Parathyroid adenoma (tissue), 2 donors: ENCODE data around the gene LCN1.

ENCODE experiments used
- H2AFZ ChIP-seq: fragments of 300-600 bp; sonication (generic); one replicate; pipeline ENCODE4 v1.7.0; 2017; ENCODE audit warnings: antibody characterized with exemption, mild to moderate bottlenecking
- H3K27ac ChIP-seq: fragments of 300-600 bp; sonication (generic); one replicate; pipeline ENCODE4 v1.7.0; 2017
- H3K27me3 ChIP-seq: fragments of 300-600 bp; sonication (generic); one replicate; pipeline ENCODE4 v1.7.0; 2017; ENCODE audit warnings: low read length; ENCODE audit not compliant: control insufficient read depth, insufficient read depth
- H3K36me3 ChIP-seq: fragments of 300-600 bp; sonication (generic); one replicate; pipeline ENCODE4 v1.7.0; 2017; ENCODE audit warnings: low read length; ENCODE audit not compliant: control insufficient read depth, insufficient read depth
- H3K4me1 ChIP-seq: fragments of 300-600 bp; sonication (generic); one replicate; pipeline ENCODE4 v1.7.0; 2017; ENCODE audit warnings: control low read depth
- H3K4me2 ChIP-seq: fragments of 300-600 bp; sonication (generic); one replicate; pipeline ENCODE4 v1.7.0; 2017; ENCODE audit warnings: low read length
- H3K4me3 ChIP-seq: fragments of 300-600 bp; sonication (generic); one replicate; pipeline ENCODE4 v1.7.0; 2017; ENCODE audit warnings: low read depth, low read length
- H3K79me2 ChIP-seq: fragments of 300-600 bp; sonication (generic); one replicate; pipeline ENCODE4 v1.7.0; 2017; ENCODE audit warnings: control low read depth
- H3K9ac ChIP-seq: fragments of 300-600 bp; sonication (generic); one replicate; pipeline ENCODE4 v1.7.0; 2017; ENCODE audit warnings: mild to moderate bottlenecking
- H3K9me3 ChIP-seq: fragments of 300-600 bp; sonication (generic); one replicate; pipeline ENCODE4 v1.7.0; 2017; ENCODE audit warnings: low read length; ENCODE audit not compliant: control insufficient read depth
- CTCF ChIP-seq: fragments of 300-600 bp; sonication (generic); IDR thresholded peaks from one replicate; pipeline ENCODE4 v1.7.0; 2017; ENCODE audit warnings: antibody characterized with exemption, mild to moderate bottlenecking
- donor health status: primary hyperparathyroidism.

LCN1 gene

GRCh38 chr9:135491764-135492163, 29.5 kb upstream of the LCN1 start:
- no peak overlapping the region for H3K4me3 ChIP-seq
- no peak for TF ChIP-seq CTCF
- no peak overlapping the region for H3K4me2 ChIP-seq
- H3K27me3 ChIP-seq, result no peaks in the 10 kb centered on the region
- H3K9me3 ChIP-seq, result no peaks in the 10 kb centered on the region
- no peak overlapping the region for H3K27ac ChIP-seq
- H2AFZ ChIP-seq, result no peak overlapping the region
- H3K9ac ChIP-seq, result no peak overlapping the region
- H3K36me3 ChIP-seq, result no peaks in the 10 kb centered on the region
- H3K4me1 ChIP-seq, result no peaks in the 10 kb centered on the region
- no peaks in the 10 kb centered on the region for H3K79me2 ChIP-seq

- no peak overlapping the region for H3K27ac ChIP-seq
- H3K4me3 ChIP-seq, result no peak overlapping the region
- H3K4me1 ChIP-seq, result no peaks in the 10 kb centered on the region
- H3K27me3 ChIP-seq, result no peaks in the 10 kb centered on the region
- no peak overlapping the region for H2AFZ ChIP-seq
- TF ChIP-seq CTCF, result no peak
- H3K9me3 ChIP-seq, result no peaks in the 10 kb centered on the region
- H3K79me2 ChIP-seq, result no peaks in the 10 kb centered on the region
- no peak overlapping the region for H3K4me2 ChIP-seq
- H3K9ac ChIP-seq, result no peak overlapping the region
- no peaks in the 10 kb centered on the region for H3K36me3 ChIP-seq
These were observed 28.2 kb upstream of the LCN1 start for GRCh38 chr9:135492886-135493669.

DNA sequence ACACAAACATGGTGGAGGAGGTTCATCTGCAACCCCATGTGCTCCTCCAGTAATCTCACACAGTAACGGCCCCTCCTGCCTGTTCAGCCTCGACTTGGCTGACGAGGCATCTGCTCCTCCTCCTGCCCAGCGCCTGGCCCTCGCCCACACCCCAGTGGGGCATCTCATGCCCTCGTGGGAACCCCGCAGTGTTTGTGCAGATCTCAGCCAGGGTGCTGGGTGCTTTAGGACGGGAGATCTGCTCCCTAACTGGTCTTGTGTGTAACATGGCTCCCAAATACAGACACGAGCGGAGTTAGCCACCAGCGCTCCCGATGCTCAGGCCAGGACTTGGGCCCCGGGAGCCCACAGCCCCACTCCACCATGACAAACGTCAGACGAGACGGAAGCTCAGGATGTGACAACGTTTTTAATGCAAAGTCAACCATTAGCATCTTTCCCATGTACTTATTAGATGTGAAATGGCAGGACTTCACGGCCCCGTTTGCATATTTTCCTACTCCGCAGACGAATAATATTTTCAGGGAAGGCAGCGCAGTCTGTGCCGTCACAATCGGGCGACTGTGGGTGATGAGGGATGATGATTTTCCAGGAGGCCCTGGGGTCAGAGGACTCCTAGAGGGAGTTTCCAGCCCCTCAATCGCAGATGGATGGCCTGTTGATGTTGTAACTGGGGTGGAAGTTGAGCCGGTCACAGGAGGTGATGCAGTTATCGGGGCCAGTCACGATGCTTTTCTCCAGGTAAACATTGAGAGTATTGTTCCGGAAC, 26.3 kb upstream of the LCN1 start:
- no peak for TF ChIP-seq CTCF

GRCh38 chr9:135498381-135499126, 22.7 kb upstream of the LCN1 start:
- H3K27ac ChIP-seq, result no peak overlapping the region
- H3K36me3 ChIP-seq, result no peaks in the 10 kb centered on the region
- no peak overlapping the region for H3K9ac ChIP-seq
- H3K4me2 ChIP-seq, result peak overlapping the region; percentile 99
- H3K4me1 ChIP-seq, result no peaks in the 10 kb centered on the region
- TF ChIP-seq CTCF, result no peak
- H2AFZ ChIP-seq, result no peak overlapping the region
- no peaks in the 10 kb centered on the region for H3K9me3 ChIP-seq
- H3K27me3 ChIP-seq, result no peaks in the 10 kb centered on the region
- no peak overlapping the region for H3K4me3 ChIP-seq
- no peaks in the 10 kb centered on the region for H3K79me2 ChIP-seq

More for the DNA sequence above, 26.3 kb upstream of the LCN1 start:
- Histone ChIP-seq H2AFZ (no peak overlapping the region), H3K4me1 (no peaks in the 10 kb centered on the region), H3K36me3 (no peaks in the 10 kb centered on the region), H3K79me2 (no peaks in the 10 kb centered on the region), H3K9ac (no peak overlapping the region), H3K27me3 (no peaks in the 10 kb centered on the region), H3K4me2 (no peak overlapping the region), H3K27ac (no peak overlapping the region), H3K4me3 (no peak overlapping the region), H3K9me3 (no peaks in the 10 kb centered on the region)
